ENCODE results near the gene CTPS2.
"Not testable (repeated sequence)": the region's sequence is repeated elsewhere in the genome, so short reads cannot be mapped to it uniquely, and the experiment has no call there.

CTPS2 gene

DNA sequence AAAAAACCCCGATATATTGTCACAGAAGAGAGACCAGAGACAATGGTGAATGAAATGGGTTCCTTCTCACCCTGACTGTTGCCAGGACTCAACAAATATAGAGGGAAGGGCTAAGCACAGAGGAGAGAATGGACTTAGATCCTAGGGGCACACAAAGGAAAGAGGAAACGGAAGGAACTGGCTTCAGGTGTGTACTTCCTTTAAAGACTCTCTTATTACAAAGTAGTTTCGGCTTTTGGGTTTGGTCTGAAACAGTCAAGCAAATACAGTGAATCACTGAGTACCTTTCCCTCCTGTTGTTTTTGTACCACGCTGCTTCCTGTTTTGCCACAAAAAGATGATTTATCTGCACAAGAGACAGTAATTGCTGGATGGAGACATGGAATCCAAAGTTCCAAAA lies 108.6 kb downstream of the CTPS2 start:
- DNase-seq (ENCODE audit: low read depth), result no peak

DNA sequence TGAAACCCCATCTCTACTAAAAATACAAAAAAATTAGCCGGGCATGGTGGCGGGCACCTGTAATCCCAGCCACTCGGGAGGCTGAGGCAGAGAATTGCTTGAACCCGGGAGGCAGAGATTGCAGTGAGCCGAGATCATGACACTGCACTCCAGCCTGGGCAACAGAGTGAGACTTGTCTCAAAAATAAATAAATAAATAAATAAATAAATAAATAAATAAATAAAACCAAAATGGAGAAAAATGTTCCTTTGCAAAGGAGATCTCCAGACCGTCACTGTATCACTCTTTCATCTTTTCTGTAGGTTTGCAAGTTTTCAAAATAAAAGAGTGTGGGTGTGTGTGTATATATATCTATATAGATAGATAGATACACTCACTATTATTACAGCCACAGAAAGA lies 109.2 kb downstream of the CTPS2 start:
- DNase-seq (ENCODE audit: low read depth), result not testable (repeated sequence)

DNA sequence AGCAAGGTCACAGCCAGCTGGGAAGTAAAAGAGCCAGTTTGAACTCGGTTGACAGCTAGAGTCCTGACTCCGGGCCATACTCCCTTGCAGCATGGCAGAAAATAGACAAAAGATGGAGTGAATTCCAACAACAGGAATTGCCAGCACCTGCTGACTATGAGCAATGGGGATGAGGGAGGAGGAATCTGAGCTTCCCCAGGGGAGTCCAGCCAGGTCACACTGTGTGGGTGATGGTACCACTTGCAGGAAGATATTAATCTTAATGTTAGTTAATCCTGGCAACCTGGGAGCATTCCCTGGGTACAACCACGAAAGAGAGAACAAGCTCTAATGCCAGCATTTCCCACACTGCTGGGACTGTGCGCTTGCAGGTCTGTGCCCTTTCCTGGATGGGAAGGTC lies 110.6 kb downstream of the CTPS2 start:
- DNase-seq (ENCODE audit: low read depth), result no peak

DNA sequence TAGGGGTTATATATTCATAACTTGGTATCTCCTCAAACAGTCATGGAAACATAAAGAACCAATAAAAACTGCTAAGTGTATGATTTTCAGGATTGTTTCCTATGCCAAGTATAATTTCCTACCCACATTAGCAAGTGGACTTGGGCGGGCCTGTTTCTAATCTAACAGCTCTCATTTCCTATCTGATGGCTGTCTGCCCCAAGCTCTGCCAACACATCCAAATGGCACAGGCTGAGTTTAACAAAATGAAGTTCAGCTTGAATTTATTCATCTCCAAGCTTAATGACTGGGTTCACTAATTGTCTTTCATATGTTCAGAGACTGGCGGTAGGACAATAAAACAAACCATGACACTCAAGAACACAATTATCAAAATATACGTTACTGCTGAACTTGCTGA lies 118.0 kb downstream of the CTPS2 start:
- DNase-seq (ENCODE audit: low read depth), result no peak

DNA sequence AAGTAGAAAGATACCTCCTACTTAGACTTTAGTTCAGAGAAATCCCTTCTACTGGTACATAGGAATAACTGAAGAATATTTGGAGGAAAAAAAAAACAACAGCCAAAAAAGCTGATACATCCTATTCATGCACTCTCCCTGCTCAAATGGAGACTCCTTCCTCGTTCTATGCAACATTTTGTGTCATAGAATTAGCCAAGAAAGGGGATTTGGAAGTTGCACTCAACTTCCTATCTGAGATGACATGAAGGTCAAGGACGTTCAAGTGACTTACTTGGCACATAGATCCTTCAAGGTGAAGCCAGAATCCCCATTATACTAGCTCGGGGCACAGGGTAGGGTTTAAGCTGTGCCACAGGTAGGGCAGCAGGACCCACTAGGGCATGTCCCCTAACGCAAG lies 118.7 kb downstream of the CTPS2 start:
- no peak for DNase-seq (ENCODE audit: low read depth)

DNA sequence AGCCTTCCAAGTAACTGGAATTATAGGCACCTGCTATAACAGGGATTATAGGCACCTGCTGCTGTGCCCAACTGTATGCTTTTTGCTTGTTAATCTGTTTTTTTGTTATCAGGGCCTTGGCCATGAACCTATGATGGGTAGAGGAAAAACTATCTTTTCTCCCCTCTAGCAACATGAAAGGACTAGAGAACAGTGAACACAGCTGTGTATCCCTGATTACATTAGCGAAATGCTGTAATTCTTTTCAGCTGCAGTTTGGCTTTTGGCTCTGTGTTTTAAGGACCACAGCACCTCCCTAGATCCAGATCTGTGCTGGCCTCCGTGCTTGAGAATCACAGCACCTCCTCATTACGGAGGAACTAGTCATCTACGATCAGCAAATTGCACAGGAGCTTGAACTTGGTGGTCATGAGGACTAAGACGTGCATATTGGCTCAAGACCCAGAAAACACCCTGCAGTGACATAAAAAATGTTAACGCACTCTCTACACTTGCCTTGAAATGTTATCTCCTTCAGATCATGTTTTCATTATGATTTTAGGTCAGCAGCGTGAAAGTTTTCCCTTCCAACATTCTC lies 120.2 kb downstream of the CTPS2 start:
- no peak for DNase-seq (ENCODE audit: low read depth)

DNA sequence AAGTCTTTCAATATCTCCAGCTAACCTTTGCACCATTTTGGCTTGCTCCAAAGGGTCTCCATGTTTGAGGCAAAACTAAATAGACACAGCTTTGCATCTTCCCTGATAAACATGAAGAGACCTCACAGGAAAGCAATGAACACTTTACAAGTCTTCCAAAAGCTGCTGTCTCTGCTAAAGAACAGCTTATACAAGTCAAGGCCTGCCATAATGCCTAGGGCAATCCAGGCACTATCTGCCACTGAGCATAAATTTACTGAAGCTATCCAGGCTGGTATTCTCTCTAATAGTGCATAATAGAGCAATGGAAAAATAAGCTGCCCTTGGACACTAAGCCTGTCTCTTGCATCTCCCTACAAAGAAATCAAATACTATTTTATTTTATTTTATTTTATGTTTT lies 122.6 kb downstream of the CTPS2 start:
- no peak for DNase-seq (ENCODE audit: low read depth)

DNA sequence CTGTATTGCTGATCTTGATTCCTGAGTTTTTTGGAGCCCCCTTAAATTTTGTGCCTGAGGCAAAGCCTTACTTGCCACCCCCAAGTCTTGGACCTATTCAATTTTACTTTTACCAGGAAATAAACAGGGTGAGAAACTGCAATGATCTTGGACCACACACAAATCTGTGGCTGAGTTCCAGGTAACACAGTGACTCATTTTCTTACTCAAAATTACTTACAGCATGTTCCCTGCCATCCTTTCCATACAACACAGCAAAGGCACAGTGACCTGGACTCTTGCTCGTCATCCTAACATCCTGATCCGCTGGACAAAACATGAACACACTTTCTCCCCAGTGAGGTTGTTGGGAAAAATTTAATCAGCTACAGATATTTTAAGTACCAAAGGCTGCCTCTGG lies 123.3 kb downstream of the CTPS2 start:
- no peak for DNase-seq (ENCODE audit: low read depth)

DNA sequence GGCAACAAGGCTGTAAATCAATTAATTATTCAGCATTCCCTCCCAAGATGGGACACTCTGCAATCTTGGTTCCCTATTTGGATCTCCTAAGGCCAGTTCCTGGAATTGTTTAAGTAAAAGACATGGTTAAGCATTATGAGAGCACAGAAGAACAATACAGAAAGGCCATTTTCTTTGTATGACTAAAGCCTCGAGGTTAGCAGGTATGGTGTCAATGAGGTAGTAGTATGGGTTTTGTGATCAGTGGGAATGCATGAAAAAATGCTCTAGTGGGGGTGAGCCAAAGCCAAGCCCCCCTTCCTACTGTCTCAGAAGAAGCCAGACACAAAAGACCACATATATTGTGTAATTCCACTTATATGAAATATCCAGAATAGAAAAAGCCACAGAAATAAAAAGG lies 124.2 kb downstream of the CTPS2 start:
- no peak for DNase-seq (ENCODE audit: low read depth)

DNA sequence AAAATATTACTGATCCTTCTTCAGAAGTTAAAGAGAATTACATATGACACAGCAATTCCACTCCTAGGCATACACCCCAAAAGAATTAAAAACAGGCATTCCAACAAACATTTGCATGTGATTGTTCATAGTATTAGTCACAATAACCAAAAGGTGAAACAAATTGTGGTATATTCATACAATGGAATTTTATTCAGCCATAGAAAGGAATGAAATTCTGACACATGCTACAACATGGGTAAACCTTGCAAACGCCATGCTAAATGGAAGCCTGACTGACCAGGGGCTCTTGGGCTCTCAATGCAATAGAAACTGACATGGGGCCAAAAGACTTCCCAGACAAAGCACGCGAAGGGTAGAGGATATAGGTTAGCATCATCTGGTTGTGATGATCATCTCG lies 124.6 kb downstream of the CTPS2 start:
- no peak for DNase-seq (ENCODE audit: low read depth)

DNA sequence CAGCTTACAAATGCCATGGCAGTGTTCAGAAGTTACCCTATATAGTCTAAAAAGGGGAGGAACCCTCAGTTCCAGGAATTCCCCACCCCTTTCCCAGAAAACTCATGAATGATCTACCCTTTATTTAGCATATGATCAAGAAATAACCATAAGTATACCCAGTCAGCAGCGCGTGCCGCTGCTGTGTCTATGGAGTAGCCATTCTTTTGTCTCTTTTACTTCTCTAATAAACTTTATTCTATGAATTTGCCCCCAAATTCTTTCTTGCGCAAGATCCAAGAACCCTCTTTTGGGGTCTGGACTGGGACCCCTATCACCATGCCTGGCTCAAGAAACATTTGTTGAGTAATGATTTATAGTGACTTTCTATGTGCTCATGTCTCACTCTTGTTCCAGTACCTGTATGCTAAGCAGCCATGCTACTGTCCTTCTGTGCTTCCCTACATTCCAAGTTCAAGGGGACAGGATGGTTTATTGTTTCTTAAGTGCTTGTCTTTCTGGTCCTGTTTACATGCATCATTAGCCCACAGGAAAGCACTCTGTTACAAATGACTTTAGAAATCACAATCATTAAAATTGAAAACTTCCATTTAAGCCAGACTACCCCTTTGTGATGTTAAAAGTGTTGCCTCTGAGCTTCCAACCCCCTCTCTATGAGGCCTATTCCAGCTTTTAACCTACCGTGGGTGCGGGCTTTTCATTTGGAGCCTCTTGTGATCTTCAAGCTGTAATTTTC lies 125.9 kb downstream of the CTPS2 start:
- no peak for DNase-seq (ENCODE audit: low read depth)

DNA sequence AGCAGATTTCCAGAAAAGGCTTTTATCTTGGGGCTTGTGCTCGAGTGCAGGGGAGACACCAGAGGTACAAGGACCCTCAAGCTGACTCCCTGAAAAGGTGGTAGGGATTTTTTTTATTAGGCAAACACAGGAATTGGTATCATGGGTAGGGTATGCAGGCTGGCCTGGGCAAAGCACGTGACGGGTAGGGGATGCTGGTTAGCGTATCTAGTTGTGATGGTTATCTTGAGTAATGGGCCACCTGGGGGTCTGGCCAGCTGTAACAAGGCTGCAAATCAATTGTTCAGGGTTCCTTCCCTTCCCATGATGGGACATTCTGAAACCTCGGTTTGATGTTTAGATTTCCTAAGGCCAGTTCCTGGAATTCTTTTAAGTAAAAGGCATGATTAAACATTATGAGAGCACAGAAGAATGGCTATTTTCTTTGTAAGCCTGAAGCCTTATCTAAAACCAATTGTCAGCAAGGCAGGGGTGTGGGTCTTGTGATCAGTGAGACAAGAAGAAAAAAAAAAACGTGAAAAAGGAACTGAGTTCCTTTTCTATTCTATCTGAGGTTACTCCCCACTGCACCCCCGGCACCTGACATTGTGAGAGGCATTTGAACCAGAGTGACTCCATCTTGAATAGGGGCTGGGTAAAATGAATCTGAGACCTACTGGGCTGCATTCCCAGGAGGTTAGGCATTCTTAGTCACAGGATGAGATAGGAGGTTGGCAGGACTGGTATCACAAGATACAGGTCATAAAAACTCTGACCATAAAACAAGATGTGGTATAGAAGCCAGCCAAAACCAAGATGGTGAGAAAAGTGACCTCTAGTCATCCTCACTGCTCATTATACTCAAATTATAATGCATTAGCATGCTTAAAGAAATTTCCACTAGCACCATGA lies 126.7 kb downstream of the CTPS2 start:
- DNase-seq (ENCODE audit: low read depth), result no peak

DNA sequence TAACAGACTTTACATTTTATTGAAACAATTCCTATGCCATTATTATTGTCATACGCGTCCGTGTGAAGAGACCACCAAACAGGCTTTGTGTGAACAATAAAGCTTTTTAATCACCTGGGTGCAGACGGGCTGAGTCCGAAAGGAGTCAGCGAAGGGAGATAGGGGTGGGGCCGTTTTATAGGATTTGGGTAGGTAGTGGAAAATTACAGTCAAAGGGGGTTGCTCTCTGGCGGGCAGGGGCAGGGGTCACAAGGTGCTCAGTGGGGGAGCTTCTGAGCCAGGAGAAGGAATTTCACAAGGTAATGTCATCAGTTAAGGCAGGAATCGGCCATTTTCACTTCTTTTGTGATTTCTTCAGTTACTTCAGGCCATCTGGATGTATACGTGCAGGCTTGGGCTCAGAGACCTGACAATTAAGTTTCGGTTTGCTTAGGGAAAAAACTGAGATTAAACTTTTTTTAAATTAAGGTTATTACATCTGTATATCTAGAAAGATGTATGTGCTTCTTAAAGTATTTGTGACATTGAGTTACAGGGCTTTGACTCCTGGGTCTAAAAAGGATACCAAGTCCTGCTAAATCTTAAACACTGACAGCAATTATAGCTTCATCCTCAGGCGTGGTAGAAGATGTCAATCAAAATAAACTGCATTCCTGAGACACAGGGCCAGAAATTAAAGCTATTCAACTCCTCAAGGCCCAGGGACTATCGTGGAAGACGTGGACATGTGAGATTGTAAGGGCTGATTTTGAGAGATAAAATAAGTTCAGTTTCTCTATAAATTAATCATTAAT lies 132.3 kb downstream of the CTPS2 start:
- not testable (repeated sequence) for DNase-seq (ENCODE audit: low read depth)

DNA sequence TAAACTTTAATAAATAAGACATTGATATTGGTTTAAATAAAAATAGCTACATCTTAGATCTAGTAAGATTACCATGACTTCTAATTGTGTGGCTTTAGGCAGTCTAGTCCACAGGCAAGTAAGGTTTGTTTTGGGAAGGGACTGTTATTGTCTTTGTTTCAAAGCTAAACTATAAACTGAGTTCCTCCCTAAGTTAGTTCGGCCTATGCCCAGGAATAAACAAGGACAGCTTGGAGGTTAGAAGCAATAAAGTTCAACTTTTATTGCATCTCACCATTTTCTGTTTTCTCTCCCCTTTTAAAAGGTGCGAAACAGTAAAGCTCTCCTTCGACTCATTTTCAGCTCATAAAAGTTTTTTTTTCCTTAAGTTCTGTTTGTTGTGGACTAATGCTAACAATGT lies 133.0 kb downstream of the CTPS2 start:
- DNase-seq (ENCODE audit: low read depth), result no peak

DNA sequence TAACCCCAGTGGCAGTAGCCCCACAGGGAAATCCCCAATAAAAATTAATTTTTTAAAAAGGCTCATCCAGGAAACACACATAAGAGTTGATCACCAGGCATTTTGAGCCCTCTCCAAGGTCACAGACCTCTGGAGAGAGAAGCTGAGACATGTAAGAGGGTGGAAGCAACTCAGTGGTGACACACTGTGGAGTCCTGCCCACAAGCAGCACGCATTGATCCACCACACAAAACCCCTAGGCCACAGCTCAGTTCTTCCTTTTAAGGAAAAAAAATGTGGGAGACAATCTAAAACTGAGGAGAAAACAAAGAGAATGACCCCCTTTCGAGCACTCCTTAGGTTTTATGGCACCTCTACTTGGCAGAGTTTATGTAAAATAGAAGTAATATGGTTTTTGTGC lies 134.3 kb downstream of the CTPS2 start:
- DNase-seq (ENCODE audit: low read depth), result no peak

DNA sequence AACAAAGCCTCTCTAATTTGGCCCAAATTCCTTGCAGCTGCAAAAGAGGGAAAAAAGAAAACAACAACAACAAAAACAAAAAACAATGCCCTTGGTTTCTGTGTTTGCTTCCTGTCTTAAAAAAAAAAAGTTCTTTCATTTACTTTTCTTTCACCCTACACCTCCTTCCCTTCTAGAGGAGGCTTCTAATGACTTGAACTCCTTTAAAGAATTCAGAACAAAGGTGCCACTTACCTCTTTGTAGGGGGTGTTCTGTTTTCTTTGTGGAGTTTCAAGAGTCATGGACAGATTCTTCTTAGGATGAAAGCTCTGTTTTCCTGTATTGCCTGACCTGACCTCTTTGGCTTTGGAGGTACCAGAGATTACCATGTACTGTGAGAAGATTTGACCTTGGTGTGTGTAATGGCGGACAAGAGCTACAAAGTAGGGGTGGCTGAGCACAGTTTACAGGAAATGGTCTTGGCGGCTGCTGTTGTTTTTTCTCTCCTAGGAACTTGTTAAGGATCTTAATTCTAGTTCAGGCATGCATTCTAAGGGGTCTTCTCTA lies 134.9 kb downstream of the CTPS2 start:
- no peak for DNase-seq (ENCODE audit: low read depth)

DNA sequence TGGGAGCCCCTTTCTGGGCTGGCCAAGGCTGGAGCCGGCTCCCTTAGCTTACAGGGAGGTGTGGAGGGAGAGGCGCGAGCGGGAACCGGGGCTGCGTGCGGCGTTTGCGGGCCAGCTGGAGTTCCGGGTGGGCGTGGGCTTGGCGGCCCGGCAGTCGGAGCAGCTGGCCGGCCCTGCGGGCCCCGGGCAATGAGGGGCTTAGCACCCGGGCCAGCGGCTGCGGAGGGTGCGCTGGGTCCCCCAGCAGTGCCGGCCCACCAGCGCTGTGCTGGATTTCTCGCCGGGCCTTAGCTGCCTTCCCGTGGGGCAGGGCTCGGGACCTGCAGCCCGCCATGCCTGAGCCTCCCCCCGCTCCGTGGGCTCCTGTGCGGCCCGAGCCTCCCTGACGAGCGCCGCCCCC lies 137.1 kb downstream of the CTPS2 start:
- not testable (repeated sequence) for DNase-seq (ENCODE audit: low read depth)

DNA sequence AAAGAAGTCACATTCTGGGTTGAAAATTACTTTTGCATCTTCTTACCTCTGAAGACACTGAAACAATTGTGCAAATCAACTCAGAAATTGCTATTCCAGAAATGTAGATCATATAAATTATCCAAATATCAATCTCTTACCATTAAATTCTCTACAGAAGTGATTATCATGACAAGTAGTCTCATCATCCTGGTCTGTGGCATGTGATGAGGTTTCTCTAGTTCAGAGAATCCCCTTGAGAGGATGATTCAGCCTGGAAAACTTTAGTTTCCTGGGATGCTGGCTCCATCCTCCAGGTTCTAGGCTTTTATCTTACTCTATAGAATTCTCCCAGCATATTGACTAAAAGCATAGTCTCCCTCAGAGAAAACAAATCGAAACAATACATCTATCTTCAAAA lies 138.7 kb downstream of the CTPS2 start:
- no peak for DNase-seq (ENCODE audit: low read depth)

DNA sequence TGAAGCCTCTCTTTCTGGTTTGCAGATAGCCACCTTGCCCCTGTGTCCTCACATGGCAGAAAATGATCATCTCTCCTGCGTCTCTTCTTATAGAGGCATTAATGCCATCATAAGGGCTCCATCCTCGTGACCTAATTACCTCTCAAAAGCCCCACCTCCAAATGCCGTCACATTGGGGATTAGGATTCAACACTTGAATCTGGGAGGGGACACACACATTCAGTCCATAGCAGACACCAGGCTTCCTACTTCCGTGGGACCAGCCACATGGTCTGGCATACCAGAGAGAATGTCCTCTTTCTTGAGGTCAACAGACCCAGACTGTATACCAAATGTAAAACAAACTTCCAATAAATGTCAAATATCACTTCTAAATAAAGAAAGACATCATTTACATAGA lies 144.8 kb downstream of the CTPS2 start:
- no peak for DNase-seq (ENCODE audit: low read depth)

DNA sequence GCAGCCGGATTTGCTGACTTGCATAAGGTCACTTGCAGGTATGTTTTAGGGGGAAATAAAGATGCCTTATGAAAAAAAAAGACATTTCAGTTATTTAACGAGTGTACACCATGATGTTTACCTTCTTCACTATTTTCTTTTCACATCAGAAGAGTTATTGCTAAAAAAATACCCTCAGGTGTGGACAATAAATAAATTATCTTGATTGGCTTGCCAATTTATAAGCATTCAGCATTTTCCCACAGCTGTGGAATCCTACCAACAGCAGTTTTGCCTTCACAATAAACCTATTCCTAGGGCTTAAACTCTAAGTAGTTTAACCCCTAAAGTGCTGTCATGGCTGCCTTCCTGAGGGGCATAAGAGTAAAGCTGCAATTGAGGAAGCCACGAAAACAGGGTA lies 145.9 kb downstream of the CTPS2 start:
- DNase-seq (ENCODE audit: low read depth), result no peak

DNA sequence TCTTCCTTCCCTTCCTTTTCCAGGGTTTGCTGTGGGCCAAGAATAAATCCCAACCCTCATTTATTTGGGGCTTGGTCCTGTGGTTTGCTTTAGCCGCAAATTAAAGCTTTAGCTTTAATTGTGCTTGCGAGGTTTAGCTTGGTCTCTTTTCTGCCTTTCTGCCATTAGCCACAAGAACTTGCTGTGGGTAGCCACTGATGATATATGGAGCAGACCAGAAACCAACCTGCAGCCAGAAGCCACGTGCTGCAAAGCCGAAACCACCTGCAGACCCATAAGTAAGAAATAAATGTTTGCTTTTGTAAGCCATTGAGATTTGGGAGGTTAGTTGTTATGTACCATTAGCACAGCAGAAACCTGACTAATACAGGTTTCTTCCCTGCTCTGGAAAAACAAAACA lies 152.3 kb downstream of the CTPS2 start:
- DNase-seq (ENCODE audit: low read depth), result no peak

DNA sequence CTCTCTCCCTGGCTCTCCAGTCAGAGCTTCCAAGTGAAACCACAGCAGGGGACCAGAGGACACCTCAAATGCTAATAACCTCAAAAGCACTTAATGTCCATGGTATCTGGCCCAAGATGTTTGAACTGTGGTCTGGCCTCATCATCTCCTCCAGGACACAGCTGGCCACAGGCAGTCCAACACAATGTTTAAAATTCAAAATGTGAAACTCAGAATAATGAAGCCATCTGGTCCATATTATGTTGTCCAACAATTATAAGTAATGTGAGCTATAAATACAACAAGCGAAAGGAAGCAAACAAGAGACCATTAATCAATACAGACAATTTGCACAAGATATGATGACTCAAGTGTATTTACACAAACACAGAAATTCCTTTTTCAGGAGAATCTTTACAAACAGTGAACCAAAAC lies 153.3 kb downstream of the CTPS2 start:
- no peak for DNase-seq (ENCODE audit: low read depth)

Measured in non-pigmented ciliary epithelial cell (primary cell).